D721Med (cell line): Measurements from ENCODE around the gene ZSCAN10.

Experiments used
- DNase-seq: peaks from one replicate; pipeline ENCODE4 v3.0.0; 2011; ENCODE audit warnings: low spot score; ENCODE audit not compliant: insufficient read length
- FAIRE-seq: peaks from 2 replicates; lab custom pipeline; 2011; peaks lifted over from hg19 to GRCh38; lab: Jason Lieb, UNC
- TF ChIP-seq, protein P1 (sequence below): IDR thresholded peaks from 2 replicates; pipeline ENCODE4 v1.5.1; 2012; ENCODE audit warnings: mild to moderate bottlenecking, control low read depth; ENCODE audit not compliant: insufficient read depth; ENCODE audit errors: missing control alignments

The ZSCAN10 gene

GRCh38 chr16:3038896-3039295, 60.2 kb downstream of the ZSCAN10 start:
- FAIRE-seq (no peak), DNase-seq (no peak)
- TF ChIP-seq, protein P1, sequence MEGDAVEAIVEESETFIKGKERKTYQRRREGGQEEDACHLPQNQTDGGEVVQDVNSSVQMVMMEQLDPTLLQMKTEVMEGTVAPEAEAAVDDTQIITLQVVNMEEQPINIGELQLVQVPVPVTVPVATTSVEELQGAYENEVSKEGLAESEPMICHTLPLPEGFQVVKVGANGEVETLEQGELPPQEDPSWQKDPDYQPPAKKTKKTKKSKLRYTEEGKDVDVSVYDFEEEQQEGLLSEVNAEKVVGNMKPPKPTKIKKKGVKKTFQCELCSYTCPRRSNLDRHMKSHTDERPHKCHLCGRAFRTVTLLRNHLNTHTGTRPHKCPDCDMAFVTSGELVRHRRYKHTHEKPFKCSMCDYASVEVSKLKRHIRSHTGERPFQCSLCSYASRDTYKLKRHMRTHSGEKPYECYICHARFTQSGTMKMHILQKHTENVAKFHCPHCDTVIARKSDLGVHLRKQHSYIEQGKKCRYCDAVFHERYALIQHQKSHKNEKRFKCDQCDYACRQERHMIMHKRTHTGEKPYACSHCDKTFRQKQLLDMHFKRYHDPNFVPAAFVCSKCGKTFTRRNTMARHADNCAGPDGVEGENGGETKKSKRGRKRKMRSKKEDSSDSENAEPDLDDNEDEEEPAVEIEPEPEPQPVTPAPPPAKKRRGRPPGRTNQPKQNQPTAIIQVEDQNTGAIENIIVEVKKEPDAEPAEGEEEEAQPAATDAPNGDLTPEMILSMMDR = no peak
